ENCODE measurements around the gene EGFL7.

GRCh38 chr9:136618580-136619547, 43.9 kb upstream of the EGFL7 start:
- TF ChIP-seq INSM2 (tag by site-specific recombination; IDR thresholded peaks at IDR 0.05) (no peak), ZNF274 (IDR thresholded peaks at IDR 0.05; ENCODE audit: low read length) (no peak), ZNF274 (tag by site-specific recombination; IDR thresholded peaks at IDR 0.05; ENCODE audit: borderline replicate concordance) (no peak), CTCF (tag by site-specific recombination; IDR thresholded peaks at IDR 0.05) (no peak), MYNN (tag by site-specific recombination; IDR thresholded peaks at IDR 0.05; ENCODE audit: borderline replicate concordance) (no peak), ZNF394 (tag by site-specific recombination; IDR thresholded peaks at IDR 0.05; ENCODE audit: borderline replicate concordance) (no peak), ZNF433 (tag by site-specific recombination; IDR thresholded peaks at IDR 0.05; ENCODE audit: low read depth) (no peak), PRDM1 (tag by site-specific recombination; IDR thresholded peaks at IDR 0.05) (no peak), ELK4 (IDR thresholded peaks at IDR 0.05; ENCODE audit: borderline replicate concordance, low read depth, low read length) (no peak), ZNF585B (tag by site-specific recombination; IDR thresholded peaks at IDR 0.05) (no peak), REPIN1 (tag by site-specific recombination; IDR thresholded peaks at IDR 0.05; ENCODE audit: low read depth) (no peak), TCF7L2 (IDR thresholded peaks at IDR 0.05; ENCODE audit: borderline replicate concordance, low read depth, low read length) (no peak)

All from HEK293 (cell line).